SK-N-SH (cell line): Measurements from ENCODE around the gene C1orf210.

Source experiments
- EP300 ChIP-seq, 2 experiments: IDR thresholded peaks; 2 replicates each; pipeline versions ENCODE4 v1.4.0 to v1.6.1; 2012; ENCODE audit warnings: borderline replicate concordance in 1 of 2, low read depth in 1 of 2, low read length in 1 of 2
- FOXM1 ChIP-seq: IDR thresholded peaks from 2 replicates; pipeline ENCODE4 v1.4.0; 2012; ENCODE audit warnings: low read depth, mild to moderate bottlenecking
- GABPA ChIP-seq: IDR thresholded peaks from 2 replicates; pipeline ENCODE4 v1.4.0; 2012; ENCODE audit warnings: low read depth, mild to moderate bottlenecking
- MXI1 ChIP-seq: IDR thresholded peaks from 2 replicates; pipeline ENCODE4 v1.6.1; 2012; ENCODE audit warnings: mild to moderate bottlenecking, low read depth, low read length, improper control_type of control experiment
- NFIC ChIP-seq: IDR thresholded peaks from 2 replicates; pipeline ENCODE4 v1.4.0; 2012; ENCODE audit warnings: borderline replicate concordance
- POLR2AphosphoS5 ChIP-seq: IDR thresholded peaks from 2 replicates; pipeline ENCODE4 v1.6.1; 2012; ENCODE audit warnings: low read depth, low read length
- RAD21 ChIP-seq: IDR thresholded peaks from 2 replicates; pipeline ENCODE4 v1.6.1; 2012; ENCODE audit warnings: mild to moderate bottlenecking, low read length
- SMC3 ChIP-seq: IDR thresholded peaks from 2 replicates; pipeline ENCODE4 v1.6.1; 2012; ENCODE audit warnings: low read depth, low read length, improper control_type of control experiment
- TF ChIP-seq, protein P1 (sequence below): fragments of 200-600 bp; sonication (generic); IDR thresholded peaks from 2 replicates; pipeline ENCODE4 v1.6.1; 2017; ENCODE audit warnings: antibody characterized with exemption, mild to moderate bottlenecking, moderate library complexity
- TF ChIP-seq, protein P2 (sequence below): fragments of 150-350 bp; IDR thresholded peaks from 2 replicates; pipeline ENCODE4 v1.6.1; 2017; ENCODE audit warnings: antibody characterized with exemption, low read length, low read depth, borderline replicate concordance

DNA sequence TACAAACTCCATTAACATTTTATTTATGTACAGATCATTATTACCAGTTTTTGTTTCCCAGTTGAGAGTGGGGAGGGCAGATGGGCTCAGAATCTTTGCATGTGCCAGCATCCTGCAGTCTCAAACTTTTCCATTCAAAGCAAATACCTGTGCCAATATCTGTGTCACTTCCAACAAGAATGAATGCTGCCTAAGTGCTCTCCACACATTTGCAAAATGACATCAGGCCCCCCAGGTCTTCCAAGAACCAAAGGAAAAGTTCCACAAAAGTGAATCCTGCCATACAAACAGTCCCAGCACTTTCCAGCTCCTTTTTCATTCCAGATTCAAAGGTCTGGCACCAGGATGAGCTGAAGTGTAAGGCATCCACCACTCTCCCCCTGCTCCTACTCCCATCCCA lies 13.7 kb upstream of the C1orf210 start:
- TF ChIP-seq, protein P1, sequence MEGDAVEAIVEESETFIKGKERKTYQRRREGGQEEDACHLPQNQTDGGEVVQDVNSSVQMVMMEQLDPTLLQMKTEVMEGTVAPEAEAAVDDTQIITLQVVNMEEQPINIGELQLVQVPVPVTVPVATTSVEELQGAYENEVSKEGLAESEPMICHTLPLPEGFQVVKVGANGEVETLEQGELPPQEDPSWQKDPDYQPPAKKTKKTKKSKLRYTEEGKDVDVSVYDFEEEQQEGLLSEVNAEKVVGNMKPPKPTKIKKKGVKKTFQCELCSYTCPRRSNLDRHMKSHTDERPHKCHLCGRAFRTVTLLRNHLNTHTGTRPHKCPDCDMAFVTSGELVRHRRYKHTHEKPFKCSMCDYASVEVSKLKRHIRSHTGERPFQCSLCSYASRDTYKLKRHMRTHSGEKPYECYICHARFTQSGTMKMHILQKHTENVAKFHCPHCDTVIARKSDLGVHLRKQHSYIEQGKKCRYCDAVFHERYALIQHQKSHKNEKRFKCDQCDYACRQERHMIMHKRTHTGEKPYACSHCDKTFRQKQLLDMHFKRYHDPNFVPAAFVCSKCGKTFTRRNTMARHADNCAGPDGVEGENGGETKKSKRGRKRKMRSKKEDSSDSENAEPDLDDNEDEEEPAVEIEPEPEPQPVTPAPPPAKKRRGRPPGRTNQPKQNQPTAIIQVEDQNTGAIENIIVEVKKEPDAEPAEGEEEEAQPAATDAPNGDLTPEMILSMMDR, result no peak
- no peak for TF ChIP-seq NFIC
- TF ChIP-seq GABPA, result no peak
- TF ChIP-seq SMC3, result no peak
- no peak for TF ChIP-seq POLR2AphosphoS5
- TF ChIP-seq EP300 (IDR thresholded peaks at IDR 0.05; ENCODE audit: borderline replicate concordance in 1 of 2, low read depth in 1 of 2, low read length in 1 of 2), result no peak
- TF ChIP-seq, protein P2, sequence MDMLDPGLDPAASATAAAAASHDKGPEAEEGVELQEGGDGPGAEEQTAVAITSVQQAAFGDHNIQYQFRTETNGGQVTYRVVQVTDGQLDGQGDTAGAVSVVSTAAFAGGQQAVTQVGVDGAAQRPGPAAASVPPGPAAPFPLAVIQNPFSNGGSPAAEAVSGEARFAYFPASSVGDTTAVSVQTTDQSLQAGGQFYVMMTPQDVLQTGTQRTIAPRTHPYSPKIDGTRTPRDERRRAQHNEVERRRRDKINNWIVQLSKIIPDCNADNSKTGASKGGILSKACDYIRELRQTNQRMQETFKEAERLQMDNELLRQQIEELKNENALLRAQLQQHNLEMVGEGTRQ, result no peak
- TF ChIP-seq RAD21, result no peak
- TF ChIP-seq FOXM1, result no peak
- no peak for TF ChIP-seq MXI1
